ENCODE measurements around the gene NSG1.
"Not testable (repeated sequence)": the region's sequence is repeated elsewhere in the genome, so short reads cannot be mapped to it uniquely, and the experiment has no call there.

NSG1 gene, protein sequence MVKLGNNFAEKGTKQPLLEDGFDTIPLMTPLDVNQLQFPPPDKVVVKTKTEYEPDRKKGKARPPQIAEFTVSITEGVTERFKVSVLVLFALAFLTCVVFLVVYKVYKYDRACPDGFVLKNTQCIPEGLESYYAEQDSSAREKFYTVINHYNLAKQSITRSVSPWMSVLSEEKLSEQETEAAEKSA

DNA sequence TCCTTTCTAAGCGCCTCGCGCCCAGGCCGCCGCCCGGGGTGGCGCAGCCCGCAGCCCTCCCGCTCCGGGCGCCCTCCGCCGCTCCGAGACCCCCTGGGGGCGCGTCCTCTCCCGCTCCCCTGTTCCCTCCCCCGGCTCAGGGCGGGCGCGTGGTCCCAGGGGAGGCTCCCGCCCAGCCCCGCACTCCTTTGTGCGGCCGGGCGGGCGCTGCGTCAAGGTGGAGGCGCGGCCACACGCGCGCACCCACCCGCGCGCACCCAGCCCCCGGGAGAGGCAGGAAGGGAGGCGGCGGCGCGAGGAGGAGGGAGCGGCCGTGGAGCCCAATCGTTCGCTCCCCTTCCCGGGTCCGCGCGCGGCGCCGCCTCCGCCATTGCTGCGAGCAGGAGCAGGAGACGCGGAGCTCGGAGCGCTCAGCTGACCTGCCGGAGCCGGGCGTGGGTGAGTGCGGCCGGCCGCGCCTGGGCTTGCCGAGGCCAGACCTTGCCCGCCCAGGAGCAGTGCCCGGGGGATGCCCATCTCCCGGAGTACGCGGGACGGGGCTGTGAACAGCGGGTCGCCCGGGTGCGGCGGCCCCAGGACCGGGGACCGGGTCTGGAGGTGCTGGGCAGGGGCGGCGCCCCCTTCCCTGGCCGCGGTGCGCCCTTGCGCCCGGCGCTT is at the start of gene NSG1:
Gene NSG1, plus strand, starts transcription at position 367 of the 657 bp plus-strand sequence. CDS start 528 bp downstream, outside the sequence.
- no peak for DNase-seq (ENCODE audit: low read depth)

DNA sequence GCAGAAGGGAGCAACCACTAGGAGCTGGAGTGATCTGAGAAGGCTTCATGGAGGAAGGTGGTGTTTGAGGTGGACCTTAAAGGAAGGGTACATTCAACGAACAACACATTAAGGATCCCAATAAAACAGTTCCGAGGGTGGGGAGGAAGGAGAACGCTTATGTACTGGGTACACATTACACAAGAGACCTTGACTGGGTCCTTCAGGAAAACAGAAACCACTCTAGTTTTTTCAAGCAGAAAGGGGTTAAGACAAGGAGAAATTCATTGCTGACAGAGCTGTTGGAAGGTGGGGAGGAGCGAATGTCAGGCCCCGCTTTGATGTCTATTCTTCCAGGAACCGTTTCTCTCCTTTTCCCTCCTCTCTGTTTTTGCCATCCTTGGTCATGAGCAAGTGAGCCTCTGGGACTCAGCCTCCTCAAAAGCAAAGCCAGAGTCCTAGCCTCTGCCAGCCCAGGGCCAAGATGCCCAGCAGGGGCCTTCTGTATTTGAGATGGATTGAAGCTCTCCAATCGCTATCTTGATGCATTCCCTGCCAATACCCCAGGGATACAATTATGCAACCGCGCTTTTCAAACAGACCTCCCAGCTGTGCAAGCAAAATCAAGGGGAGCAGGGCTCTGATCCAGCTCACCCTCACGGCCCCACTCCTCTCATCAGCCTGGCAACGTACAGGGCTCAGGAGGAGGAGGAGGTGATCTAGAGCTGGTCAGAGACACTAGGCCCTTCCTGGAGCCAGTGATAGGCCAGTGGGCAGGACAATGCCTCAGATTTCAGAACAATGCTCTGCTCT is 48.5 kb upstream of the NSG1 start:
- no peak for DNase-seq (ENCODE audit: low read depth)

DNA sequence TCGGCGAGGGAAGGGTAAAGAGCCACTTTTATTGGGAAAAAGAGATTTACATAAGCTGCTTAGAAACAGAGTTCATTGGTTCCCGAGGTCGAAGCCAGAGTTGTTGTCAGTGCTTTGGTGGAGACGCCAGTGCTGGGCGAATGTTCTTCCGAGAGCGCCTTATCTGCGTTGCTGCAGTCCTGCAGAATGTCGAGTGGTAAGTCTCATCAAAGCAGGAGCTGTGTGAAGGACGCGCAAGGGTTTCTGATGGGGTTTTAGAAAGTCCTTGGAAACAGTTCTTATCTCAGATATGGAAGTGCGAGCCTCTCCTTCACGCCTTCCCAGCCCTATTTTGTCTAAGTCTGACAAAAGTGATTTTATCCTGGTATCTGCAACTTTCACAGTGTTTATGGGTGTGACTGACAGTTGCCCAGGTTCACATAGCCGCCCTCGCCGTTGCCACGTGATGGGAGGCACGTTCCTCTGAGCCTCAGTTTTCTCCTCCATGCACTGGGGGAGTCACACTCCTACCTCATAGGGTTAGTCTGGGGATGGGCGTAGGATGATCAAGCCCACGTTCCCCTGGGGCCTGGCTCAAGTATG is 47.3 kb upstream of the NSG1 start:
- DNase-seq (ENCODE audit: low read depth): no peak

DNA sequence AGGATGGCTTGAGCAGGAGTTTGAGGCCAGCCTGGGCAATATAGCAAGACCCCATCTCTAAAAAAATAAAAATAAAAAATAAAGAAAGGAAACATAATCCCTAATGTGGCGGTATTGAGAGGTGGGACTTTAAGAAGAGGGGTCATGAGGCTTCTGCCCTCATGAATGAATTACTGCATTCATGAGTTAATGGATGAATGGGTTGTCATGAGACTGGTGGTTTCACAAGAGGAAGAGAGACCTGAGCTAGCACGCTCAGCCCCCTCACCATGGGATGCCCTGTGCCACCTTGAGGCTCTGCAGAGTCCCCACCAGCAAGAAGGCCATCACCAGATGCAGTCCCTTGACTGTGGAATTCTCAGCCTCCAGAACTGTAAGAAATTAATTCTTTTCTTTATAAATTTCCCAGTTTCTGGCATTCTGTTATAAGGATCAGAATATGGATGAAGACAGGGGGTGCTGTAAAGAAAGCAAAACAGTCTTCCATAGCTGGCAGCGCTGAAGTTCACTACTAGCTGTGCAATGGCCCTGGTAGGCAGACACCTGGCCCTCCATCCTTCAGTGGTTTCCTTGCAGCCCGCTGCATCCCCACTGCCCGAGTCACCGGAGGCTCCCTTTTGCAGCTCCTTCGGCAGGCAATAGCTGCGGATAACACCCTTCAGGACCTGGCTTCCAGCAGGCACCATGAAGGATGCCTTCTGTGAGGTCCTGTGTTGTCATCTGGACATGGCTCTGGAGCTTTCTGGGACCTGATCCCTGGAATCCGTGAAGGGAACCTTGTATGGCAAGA is 44.8 kb upstream of the NSG1 start:
- DNase-seq (ENCODE audit: low read depth): no peak

DNA sequence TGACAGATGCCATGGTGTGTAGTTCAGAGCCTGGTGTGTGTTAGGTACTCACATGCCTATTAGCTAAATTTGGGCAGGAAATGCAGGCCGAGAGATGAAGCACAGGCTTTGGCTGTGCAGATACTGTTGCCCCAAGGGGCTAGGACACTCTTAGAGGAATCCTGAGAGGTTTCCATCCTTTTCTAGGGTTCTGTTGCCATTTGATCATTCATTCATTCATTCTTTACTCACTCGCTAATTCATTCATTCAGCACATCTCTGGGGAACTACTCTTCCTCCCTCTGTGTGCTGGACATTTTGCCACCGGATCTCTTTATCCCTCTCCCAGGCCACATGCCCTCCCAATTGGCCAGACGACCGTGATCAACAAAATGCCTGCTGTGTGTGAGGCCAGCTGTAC is 43.9 kb upstream of the NSG1 start:
- DNase-seq (ENCODE audit: low read depth): no peak

DNA sequence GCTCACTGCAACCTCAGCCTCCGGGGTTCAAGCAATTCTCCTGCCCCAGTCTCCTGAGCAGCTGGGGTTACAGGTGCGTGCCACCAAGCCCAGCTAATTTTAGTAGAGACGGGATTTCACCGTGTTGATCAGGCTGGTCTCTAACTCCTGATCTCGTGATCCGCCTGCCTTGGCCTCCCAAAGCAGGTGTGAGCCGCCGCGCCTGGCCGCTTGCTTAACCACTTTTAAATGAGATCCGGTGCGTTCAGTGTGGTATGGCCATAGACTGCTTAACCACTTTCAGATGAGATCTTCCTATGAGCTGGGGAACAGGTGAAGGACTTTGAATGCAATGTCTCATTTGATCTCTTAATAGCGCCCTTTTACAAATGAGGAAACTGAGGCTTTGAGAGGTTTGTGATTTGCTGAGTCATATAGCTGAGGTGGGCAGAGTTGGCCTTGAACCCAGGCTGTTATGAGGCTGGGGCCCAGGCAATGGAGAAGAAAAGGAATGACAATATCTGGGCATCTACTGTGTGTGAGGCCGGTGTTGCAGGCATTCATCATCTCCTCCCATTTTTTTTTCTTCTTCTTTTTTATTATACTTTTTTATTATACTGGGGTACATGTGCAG is 41.9 kb upstream of the NSG1 start:
- no peak for DNase-seq (ENCODE audit: low read depth)

DNA sequence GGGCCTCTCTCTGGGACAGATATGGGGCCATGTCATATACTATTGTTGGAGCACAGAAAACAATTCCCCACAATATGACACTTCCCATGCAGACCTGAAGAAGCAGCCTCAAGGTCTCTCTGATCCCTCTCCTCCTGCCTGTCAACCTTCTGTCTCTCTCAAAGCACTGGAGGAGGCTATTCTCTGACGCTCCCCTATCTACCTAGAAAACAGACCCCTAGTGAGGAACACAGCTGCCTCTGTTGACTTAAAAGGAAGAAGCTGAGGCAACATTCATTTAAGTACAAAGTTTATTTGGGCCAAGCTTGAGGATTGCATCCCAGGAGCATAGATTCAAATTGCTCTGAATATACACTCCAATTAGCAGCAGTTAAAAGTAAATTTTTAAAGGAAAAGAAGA is 39.3 kb upstream of the NSG1 start:
- no peak for DNase-seq (ENCODE audit: low read depth)

DNA sequence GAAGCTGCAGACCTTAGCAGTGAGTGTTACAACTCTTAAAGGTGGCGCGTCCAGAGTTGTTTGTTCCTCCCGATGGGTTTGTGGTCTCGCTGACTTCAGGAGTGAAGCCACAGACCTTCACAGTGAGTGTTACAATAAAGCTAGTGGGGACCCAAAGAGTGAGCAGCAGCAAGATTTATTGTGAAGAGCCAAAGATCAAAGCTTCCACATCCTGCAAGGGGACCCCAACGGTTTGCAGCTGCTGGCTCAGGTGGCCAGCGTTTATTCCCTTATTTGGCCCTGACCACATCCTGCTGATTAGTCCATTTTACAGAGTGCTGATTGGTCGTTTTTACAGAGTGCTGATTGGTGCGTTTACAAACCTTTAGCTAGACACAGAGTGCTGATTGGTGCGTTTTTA is 38.3 kb upstream of the NSG1 start:
- DNase-seq (ENCODE audit: low read depth): not testable (repeated sequence)

DNA sequence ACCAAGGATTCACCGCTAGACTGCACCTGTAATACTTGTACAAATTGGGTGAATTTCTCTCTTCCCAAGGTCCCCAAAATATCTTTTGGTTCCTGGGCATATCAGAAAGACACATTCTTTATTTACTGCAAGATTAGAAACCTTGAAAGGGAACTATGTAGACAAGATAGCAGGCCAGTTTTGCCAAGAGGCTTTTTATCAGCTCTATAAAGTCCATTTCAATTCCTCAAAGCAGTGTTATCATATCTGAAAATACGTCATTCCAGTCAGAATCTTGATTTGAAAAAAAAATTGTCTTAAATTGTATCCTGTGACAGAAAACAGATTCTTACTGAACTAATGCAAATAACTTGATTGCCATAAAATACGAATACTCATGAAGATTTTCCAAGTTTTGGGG is 37.0 kb upstream of the NSG1 start:
- no peak for DNase-seq (ENCODE audit: low read depth)

DNA sequence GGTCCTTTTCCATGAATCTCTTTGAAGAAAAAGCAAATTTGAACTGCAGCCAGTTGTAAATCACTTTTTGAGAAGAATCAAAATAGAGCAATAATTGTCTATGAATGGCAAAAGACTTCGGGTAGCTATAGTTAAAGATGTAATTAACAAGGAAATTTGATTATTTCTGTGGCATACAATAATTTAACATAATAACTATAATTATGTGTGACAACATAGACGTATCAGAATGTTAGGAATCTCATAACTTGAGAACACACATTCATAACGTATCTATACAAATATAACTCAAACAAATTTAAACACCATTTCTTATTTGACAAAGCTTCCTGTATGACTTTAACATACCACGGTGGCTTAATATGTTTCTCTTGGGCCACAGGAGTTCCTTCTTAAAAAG is 36.0 kb upstream of the NSG1 start:
- DNase-seq (ENCODE audit: low read depth): no peak

DNA sequence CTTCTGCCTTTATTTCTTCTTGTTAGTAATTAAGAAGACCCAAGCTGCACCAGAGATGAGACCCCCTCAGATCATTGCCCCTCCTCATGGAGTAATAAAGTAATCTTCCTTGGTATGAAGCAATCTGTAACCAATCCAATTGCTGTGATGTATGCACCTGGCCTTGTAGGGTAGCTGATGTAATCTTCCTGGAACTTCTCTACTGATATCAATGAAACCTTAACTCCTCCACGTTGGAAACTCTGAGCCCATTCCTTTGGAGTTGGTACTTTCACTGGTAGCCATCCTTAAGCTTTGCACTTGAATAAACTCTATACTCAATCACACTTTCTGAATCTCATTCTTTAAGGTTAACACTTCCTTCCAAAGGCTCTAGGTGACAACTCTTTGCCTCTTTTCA is 31.6 kb upstream of the NSG1 start:
- no peak for DNase-seq (ENCODE audit: low read depth)

DNA sequence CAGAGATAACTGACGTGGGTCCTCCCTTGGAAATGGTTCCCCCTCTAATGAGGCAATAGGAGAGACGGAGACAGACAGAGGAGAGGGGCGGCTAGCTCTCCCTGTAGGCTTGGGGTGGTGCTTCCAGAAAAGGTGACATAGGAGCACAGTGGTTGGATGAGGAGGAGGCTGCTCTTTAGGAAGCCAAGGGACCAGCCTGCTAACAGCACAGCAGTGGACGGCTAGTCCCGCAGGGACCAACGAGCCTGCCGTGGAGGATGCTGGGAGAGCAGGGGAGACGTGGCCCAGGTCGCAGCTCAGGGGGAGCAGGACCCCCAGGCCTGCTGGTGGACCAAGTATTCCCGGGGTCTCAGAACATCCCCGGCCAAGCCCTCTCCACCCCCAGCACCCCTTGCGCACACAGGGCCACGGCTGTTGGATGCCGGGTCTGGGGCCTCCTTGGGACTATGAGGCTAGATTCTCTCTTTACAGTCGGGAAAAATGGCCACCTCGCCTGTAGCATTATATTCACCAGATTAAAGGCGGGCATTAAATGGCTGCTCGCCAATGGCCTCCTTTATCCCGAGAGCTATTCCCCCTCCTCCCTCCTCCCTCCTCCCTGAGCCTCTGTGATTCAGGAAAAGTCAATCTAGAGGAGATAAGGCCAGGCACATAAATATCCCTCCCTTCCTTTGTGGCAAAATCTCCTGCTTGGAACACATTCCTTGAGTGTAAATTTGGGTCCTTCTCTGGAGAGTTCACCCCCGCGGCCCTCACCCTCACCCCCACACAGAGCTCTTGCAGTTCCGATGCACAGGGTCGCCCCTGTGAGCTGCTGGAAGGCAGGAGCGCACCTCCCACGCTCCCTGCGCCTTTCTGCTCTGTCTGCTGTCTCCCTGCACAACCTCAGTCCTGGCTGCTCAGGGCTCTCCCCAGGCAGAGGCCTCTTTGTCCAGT is 30.5 kb upstream of the NSG1 start:
- DNase-seq (ENCODE audit: low read depth): no peak

DNA sequence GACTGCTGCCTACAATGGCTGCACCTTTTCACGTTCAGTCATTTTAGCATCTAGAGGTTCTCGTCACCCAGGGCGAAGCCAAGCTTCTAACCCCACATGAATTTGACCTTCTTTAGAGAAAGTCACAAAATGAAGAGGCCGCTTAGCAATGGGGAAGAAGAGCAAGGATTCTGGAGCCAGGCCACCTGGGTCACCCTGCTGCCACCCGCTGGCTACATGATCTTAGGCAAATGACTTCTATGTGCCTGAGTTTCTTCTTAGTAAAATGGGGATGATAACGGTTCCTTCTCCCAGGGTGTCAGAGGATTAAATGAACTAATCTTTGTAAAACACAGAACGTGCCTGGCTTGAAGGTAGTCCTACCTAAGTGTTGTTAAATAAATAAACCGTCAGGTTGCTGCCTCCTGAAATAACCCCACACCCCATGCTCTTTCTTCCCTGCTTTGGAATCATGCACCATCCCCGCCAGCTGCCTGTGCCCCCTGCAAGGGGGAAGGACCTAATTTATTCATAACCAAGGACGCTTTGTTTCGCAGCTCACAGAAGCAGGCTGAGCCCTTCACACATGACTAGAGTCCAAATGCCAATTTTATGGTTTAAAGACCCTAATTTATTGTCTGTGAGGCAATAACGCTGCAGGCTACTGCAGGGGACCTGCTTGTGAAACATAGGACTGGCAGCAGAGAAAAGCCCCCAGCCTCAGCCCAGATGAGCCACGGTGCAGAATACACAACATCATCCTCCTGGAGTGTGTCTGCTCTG is 28.6 kb upstream of the NSG1 start:
- DNase-seq (ENCODE audit: low read depth): no peak

DNA sequence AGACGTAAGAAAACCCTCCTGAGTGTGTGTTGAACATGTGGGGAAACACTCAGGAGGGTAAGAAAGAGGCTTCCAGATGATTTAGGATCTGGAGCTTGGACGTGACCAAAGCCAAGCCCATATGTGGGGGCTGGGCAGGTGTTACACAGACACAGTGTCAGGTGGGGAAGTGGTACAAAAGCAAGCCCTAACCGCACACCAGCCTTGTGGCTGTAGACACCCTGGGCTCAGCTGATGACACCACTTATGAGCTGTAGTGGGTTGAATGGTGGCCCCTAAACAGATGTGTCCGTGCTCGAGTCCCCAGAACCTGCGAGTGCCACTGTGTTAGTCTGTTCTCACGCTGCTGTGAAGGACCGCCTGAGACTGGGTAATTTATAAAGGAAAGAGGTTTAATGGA is 25.0 kb upstream of the NSG1 start:
- no peak for DNase-seq (ENCODE audit: low read depth)

DNA sequence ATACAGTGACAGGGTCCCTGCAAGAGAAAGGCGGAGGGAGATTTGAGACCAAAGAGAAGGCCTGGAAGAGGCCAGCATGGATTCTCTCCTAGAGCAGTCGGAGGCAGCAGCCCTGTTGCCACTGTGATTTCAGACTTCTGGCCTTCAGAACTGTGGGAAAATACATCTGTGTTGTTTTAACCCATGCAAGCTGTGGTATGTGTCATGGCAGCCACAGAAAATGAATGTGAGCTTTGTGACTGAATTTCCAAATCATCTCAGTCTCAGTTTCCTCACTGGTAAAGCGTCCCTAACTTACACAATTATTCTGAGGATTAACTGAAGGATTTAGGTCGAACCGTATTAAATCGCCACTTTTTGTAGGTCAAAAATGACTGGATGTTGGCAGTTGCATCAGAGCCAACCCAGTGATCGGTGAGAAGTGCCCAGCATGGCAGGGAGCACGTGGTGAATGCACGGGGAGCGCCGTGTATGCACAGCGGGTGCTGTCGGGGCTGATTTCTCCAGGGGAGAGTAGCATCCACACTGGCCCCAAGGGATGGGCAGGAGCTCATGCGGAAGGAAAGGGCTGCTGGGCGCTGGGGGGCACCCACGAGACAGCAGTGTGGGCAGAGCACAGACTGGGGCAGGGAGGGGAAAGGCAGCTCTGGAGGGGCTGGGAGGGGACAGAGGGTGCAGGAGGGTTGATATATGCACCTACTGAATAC is 23.8 kb upstream of the NSG1 start:
- DNase-seq (ENCODE audit: low read depth): no peak

DNA sequence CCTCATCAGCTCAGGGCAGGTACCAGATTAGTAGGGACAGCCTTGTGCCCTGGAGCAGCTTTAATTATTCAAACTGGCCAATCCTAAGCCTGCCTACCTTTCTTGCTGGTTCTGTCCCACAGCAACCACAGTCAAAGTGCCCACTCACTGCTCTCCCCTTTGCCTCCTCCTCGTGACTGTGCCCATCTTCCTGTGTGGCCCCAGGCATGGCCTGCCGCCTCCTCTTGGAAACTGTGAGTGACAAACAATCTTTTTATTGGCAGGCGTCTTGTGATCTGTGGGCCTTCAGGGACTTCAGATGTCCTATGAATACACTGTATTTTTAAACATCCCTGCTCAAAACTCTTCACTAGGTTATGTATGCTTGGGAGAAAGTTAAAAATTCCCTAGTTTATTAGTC is 22.8 kb upstream of the NSG1 start:
- no peak for DNase-seq (ENCODE audit: low read depth)

DNA sequence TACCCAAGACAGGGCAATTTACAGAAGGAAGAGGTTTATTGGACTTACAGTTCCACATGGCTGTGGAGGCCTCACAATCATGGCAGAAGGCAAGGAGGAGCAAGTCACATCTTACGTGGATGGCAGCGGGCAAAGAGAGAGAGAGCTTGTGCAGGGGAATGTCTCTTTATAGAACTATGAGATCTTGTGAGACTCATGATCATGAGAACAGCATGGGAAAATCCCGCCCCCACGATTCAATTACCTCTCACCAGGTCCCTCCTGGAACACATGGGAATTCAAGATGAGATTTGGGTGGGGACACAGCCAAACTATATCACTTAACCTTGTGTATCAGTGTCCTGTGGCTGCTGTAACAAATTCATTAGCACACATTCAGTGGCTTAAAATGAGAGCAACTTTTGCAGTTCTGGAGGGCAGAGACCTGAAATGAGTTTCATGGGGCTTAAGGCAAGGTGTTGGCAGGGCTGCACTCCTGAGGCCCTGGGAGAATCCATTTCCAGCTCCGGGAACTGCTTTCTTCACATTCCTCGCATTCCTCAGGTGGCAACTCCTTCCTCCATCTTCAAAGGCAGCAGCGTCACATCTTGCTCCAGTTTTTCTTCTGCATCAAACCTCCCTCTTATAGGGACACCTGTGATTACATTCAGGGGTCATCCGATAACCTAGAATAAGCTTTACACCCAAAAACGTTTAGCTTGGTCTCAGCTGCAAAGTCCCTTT is 22.3 kb upstream of the NSG1 start:
- no peak for DNase-seq (ENCODE audit: low read depth)

DNA sequence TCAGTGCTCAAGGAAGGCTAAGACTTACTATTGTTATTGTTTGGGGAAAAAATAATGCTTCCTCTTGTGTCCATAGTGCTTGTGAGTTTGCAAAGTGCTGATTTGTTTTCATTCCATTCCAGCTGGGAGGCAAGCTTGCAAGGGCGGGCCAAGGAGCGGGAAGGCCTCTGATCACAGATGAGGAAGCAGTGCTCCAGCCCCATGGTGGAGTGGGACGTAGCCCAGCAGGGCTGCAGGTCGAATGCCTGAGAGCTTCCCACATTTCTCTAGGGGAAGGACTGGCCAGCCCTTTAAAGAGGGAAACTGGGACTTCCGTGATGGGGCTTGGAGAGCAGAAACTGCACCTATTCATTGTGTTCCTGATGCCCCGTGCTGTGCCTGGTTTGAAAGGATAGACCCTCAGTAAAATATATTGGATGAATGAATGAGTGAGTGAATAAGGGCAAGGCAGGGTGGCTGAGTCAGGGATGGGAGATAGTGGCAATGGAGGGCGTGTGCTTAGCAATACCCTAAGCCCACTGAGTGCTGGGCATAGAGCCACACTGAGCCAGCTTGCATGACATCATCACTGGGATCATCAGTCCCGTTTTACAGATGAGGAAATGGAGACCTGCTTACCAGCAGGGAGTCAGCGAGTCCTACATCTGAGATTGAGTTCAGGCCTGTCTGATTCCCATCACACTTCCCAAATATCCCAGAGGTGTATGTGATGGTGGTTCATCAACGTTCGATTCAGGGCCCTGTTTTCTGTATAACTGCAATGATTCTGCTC is 17.9 kb upstream of the NSG1 start:
- DNase-seq (ENCODE audit: low read depth): no peak
